Head of caudate nucleus (tissue), 42 donors: Measurements from ENCODE around the gene TGM2.
"Not testable (repeated sequence)": the region's sequence is repeated elsewhere in the genome, so short reads cannot be mapped to it uniquely, and the experiment has no call there.

Source experiments
- DNase-seq, 42 donors: peaks; one replicate each; pipeline versions ENCODE4 v3.0.0 to v3.0.0-alpha.2; 2020 to 2021; ENCODE audit warnings: mixed read lengths in 7 of 42
- intact Hi-C: fragments of 100-400 bp; cut with DNase I; formaldehyde crosslinking; loops from one replicate; pipeline ENCODE4 v1.15.0; 2022

TGM2 gene

DNA sequence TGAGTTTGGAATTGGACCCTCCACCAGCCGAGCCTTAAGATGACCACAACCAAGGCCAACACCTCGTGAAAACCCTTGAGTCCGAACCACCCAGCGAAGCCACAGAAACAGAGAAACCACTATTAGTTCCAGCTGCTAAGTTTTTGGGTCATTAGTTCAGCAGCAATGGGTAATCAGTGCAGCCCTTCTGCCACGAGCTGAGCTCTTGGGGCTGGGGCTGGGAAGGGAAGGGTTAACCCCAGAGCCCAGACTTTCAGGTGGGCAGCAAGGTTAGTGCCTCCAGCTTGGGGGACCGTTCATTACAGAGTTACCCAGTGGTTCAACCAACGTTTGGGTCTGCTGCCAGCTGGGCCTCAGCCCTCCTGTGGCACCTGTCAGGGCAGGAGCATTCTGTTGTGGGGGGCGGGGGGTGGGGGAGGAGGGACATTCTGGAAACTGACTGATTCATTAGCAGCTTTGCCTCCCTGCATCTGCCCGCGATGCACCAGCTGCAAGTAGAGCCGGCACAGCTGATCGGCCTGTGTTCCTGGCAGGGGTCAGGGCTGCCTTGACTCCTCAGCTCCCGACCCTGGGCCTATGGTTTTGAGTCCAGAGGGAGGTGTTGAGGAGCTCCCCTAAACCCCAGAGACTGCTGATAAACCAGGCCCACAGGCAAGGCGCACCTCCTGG lies 52.7 kb downstream of the TGM2 start:
- DNase-seq: peak in 2 of 42 donors; percentile 6 to 26
- intact Hi-C loops: no loop called here

DNA sequence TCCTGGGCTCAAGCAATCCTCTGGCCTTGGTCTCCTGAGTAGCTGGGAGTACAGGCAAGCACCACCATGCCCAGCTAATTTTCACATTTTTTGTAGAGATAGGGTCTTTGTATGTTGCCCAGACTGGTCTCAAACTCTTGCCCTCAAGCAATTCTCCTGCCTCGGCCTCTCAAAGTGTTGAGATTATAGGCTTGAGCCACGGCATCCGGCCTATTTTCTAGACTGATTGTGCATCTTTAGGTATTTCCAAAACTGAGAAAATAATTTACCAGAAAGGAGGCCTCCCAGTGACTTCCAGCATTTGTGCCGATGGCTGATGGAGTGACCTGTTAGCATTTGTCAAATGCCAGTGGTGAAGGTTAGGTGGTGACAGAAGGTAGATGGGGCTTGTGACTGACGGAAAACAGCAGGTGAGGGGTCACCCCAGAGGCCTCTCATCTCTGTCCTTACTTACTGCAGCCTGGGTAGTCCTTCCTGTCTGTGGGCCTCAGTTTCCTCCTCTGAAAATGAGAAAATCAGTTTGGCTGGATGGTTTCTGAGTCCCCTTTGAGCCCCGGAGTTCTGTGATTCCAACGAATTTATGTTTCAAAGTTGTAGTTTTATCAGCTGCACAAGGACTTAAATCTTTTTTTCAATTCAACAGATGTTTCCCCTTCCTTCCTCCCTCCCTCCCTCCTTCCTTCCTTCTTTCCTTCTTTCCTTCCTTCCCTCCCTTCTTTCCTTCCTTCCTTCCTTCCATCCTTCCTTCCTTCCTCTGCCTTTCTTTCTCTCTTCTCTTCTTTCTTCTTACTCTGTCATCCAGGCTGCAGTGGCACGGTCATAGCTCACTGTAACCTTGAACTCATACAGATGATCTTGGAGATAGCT lies 53.5 kb downstream of the TGM2 start:
- intact Hi-C loops: no loop called here
- peak in 4 of 42 donors; percentile 3 to 32 (median 18) for DNase-seq

DNA sequence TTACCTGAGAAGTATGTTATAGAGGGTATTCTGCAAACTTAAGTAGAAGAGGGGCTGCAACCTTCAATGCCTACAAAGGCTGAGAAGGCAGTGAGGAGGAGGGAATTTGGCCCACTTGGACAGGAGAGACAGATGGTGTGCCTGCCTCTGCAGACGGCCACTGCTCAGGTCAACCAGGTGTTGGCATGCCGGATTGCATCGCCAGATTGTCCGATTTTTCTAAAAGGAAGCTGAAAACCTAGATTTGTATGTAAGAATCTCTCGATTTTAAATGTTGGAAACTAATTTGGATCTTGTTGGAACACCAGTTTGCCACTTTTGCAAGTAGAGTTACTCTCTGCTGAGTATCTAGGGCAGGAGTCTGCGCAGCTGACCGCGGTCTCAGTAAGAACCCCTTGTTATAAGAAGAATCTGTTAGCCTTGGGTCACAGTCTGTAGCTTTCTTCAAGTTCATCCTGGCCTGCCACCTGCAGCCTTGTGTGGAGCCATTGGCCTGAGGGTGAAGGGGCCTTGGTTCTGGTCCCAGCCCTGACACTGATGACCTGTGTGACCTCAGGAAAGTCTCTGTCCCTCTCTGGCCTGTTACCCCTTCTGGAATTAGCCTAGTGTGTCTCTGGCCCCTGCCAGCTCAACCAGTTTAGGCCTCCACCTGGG lies 54.4 kb downstream of the TGM2 start:
- intact Hi-C loops: no loop called here
- peak in 2 of 42 donors; percentile 10 to 18 for DNase-seq

DNA sequence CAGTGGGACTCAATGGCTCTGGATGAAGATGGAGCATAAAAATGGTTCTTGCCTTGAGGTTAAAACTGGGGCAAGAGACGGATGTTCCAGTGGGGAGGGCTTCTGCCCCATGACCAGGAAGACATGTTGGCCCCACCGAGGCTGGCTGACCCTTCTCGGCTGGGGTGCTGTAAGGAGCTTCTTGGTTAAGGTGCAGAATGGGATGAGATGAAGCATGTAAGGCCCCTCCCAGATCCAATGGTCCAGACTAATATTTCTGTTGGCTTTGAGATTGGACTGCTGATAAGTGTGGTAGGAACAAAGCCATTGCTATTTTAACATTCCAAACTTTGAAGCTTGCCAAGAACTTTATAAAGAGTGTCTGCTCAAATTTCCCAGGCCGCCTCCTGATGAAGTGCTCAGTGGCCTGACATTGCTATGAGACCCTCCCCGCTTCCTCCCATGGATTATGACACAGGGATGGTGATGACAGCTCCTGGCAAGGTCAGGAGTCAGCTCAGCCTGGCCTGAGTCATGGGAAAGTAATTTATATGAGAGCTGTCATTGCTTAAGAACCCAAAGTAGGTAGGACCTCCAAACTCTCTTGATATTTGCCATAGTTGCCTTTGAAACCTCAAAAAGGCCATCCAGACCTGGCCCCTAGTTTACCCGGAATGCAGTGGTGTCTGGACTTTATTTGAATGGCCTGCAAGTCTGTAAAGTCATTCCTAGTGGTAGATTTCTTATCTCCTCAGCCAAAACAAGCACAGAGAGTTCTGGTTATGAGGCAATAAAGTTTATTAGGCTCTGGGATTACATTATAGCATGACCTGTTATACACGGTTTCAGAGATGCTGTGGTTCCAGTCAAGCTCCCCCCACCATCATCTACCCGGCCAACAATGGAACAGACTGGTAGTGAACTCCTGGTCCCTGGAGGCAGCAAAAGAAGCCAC lies 55.2 kb downstream of the TGM2 start:
- intact Hi-C loops: no loop called here

DNA sequence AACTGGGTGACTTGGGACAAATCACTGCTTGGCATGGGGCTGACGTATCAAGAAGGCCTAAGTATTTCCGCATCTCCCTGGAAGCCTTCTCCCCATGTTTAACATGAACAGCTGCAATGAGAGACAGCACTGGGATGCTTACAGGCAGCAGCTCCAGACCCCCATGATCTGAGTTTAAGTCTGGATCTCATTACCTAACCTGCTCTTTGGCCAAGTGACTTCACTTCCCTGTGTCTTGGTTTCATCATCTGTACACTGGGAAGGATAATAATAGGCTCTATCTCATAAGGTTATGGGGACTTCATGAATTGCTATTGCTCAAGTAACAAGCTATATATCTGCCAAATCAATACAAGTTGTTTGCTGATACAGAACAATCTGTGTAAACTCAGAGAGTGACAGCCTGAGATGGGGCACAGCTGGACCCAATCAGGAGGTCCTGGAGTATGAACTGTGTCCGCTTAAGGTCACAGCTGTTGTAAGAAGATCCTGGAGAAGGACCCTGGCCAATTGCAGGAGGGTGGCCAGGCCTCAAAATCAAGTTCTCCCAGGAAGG lies 56.0 kb downstream of the TGM2 start:
- DNase-seq: peak in 2 of 42 donors; percentile 3 to 5
- intact Hi-C loops: no loop called here

More for the DNA sequence above, 55.2 kb downstream of the TGM2 start:
- peak in 2 of 42 donors; percentile 8 to 22 for DNase-seq

DNA sequence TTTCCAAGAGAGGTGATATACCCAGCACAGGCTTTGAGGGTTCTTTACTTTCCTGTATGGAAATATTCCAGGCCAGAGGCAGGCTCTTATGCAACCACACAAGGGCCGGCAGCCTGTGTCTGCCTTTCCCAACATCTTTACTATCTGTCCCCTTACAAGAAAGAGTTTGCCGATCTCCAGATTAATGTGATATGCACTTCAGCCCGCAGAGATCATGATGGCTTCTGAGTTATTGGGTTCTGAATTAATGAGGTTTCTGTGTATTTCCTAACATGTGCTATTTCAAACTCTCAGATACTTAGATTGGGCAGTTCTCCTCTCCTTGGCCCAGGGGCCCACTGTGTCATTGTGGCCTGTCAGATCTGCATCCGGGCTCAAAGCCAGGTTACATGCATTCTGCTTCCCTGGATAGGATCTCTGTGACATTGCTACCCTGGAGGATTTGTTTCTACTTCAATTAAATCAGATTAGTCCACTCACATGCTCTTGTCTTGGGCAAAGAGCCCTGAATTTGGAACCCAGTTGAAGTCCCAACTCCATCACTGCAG lies 56.6 kb downstream of the TGM2 start:
- DNase-seq: peak in 2 of 42 donors; percentile 9 to 25
- intact Hi-C loops: no loop called here

DNA sequence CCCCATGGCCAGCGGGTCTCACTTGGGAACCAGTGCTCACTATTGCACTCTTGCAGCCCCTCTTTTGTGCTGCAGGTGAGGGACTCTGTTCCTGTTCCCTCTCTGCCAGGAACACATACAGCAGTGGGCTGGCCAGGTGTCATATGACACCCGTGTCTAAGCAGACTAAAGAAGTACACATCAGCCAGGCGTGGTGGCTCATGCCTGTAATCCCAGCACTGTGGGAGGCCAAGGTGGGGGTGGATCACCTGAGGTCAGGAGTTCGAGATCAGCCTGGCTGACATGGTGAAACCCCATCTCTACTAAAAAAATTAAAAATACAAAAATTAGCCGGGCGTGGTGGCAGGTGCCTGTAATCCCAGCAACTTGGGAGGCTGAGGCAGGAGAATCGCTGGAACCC lies 57.2 kb downstream of the TGM2 start:
- peak in 2 of 42 donors; percentile 8 to 16 for DNase-seq
- intact Hi-C loops: not testable (repeated sequence)

DNA sequence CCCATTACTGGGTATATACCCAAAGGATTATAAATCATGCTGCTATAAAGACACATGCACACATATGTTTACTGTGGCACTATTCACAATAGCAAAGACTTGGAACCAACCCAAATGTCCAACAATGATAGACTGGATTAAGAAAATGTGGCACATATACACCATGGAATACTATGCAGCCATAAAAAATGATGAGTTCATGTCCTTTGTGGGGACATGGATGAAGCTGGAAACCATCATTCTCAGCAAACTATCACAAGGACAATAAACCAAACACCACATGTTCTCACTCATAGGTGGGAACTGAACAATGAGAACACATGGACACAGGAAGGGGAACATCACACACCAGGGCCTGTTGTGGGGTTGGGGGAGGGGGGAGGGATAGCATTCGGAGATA lies 57.7 kb downstream of the TGM2 start:
- intact Hi-C loops, DNase-seq: not testable (repeated sequence)

DNA sequence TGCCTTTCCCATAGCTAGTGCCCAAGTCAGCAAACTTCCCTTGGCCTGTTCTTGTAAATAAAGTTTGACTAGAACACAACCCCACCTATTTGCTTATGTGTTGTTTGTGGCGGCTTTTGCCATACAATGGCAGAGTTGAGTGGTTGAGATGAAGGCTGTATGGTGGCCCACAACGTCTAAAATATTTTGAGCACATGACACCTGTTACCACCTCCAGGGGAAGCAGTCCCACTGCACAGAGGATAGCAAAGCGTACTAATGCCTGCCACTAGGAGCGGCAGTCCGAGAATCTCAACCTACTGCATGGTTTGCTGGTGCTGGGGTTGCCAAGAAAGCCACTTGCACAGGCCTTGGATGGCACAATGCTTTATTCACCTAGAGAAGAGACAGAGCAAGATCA lies 58.6 kb downstream of the TGM2 start:
- intact Hi-C loops: no loop called here
- DNase-seq: peak in 1 of 42 donors; percentile 3

DNA sequence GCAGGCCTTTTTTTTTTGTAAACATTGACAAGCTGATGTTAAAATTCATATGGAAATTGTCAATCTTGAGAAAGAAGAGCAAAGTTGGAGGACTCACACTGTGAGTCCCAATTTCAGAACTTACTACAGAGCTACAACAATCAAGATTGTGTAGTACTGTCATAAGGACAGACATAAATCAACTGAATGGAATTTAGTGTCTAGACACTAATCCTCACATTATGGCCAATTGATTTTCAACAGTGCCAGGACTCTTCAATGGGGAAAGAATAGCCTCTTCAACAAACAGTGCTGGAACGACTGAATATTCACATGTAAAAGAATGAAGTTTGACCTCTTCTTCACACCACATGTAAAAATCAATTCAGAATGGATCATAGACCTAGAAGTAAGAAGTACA lies 60.8 kb downstream of the TGM2 start:
- DNase-seq: no peak
- intact Hi-C loops: no loop called here

DNA sequence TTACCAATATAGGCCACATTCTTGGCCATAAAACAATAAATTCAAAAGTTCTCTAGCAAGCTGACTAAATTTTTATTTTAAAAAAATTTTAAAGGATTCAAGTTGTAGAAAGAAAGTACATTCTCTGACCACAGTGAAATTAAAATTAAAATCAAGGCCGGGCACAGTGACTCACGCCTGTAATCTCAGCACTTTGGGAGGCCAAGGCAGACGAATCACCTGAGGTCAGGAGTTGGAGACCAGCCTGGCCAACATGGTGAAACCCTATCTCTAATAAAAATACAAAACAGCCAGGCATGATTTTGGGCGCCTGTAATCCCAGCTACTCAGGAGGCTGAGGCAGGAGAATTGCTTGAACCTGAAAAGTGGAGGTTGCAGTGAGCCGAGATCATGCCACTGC lies 62.9 kb downstream of the TGM2 start:
- peak in 1 of 42 donors; percentile 18 for DNase-seq
- intact Hi-C loops: not testable (repeated sequence)

DNA sequence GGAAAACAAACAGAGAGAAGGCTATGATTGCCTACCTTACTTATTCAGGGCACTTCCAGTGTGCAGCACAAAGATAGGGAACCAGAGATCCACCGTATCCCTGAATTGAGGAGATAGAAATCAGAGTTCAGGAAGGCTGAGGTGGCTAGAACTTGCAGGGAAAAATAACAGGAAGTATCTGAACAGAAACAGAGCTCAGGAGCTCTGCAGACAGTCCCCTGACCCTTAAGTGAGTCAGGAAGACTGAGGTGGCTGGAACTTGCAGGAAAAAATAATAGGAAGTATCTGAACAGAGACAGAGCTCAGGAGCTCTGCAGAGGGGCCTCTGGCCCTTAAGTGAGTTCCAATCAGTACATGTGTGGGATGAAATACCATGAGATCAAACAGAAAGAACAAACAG lies 66.1 kb downstream of the TGM2 start:
- intact Hi-C loops: no loop called here
- DNase-seq: no peak

DNA sequence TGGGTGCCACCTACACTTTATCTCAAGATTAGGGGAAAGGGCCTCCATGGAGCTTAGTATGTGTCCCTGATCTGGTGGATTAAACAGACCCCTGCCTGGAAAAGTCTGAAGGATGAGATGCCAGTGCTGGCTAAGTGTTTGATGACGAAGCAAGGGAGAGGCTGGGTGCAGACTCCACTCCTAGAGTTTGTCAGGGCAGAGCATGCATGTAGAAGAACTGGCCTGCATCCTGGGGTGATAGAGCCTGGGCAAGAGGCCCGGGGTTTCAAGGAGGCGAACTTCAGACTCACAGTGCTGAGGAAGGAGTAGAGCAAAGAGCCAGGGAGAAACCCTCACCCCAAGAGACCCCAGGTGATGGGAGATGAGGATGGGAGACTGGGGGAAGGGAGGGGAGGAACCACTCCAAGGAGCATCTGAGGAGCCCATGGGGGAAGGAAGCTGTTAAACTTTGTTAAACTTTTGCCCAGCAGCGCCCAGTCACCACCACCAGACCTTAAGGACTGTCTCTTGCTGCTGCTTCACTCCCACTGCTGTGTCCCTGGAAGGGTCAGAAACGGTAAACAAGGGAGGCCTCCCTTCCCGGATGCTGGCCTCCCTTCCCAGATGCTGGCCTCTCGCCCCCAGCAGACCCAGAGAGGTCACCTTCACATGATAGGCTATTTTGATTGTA lies 69.9 kb downstream of the TGM2 start:
- DNase-seq: no peak
- intact Hi-C loops: no loop called here

DNA sequence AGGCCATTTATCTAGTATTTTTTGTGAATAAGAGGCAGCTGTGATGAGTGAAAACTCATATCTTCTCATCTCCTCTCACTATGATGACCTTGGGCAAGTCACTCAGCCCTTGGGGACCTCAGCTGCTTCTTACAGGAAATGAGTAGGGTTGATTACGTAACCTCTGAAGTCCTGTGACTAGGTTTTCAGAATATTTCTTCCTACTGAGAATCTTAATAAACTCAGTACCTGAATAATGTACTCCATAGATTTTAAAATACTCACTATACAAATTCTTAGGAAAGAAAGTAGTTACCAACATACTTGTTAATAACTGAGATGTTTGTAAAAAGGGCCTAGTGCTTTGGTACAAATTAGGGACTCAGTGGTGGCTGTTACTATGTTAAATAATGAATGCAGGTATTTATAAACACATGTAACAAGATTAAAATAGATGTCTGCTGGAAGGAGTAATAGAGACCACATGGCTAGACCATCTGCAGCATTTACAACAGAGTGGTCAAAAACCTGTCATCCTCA lies 70.6 kb downstream of the TGM2 start:
- intact Hi-C loops: no loop called here
- no peak for DNase-seq

DNA sequence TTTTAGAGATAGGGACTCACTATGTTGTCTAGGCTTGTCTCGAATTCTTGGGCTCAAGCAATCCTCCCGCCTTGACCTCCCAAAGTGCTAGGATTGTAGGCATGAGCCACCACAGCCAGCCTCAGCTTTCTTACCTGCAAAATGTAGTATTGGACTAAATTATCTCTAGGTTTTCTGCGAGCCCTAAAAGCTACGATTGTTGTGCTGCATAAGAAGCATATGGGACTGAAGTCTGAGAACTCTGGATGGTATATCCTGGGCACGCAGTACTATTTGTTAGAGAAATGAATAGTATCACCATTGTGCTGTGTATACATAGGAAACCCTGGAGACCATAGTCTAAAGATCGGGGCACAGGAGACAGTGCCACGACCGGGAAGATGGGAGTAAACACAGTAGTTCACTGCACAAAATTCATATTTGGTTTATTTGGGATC lies 71.4 kb downstream of the TGM2 start:
- peak in 1 of 42 donors; percentile 16 for DNase-seq
- intact Hi-C loops: no loop called here

DNA sequence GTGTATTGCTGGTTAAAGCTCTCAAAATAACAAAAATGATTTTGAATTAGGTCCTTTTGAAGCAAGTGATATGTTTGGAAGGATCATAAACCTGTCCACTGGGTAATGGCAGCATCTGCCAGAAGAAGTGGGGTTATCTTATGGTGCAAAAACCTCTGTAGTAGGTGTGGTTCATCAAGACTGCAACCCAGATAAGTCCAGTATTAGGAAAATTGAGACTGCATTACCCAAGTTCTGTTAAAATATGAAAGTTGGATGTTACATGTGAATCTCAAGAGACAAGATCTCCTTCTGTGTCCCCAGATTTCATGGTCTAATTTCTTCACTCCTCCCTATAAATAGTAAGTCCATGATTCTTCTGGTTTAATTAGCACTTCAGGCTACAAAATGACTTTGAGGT lies 72.2 kb downstream of the TGM2 start:
- DNase-seq: no peak
- intact Hi-C loops: no loop called here

DNA sequence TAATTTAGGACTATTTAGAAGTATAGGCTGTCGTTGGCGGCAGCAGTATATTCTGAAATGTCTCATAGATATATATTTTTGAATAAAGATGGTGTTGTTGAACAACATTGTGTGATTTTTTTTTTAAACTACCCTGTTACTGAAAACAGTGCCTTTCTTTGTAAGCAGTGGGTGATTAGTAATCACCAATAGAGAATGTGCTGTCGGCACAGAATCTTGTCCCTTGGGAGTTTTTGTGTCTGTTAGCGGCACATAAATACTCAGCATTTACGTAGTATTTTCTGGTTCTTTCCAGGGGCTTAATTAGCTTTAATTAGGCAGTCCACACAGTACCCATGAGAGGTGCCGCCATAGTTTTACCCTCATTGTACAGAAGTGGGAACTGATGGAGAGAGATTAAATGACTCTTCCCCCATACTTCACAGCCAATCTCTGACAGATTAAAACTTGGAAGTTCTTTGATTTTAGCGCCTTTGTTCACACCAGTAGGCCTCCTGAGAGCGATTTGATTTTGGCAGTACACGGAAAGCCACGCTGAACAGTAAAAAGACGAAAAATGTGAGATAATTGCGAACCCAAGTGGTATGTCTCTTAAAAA lies 72.7 kb downstream of the TGM2 start:
- DNase-seq: no peak
- intact Hi-C loops: no loop called here
